Femur (tissue), 1 donor: Measurements from ENCODE around the gene KCTD3.

Source experiments
- DNase-seq: peaks from one replicate; pipeline ENCODE4 v3.0.0-alpha.2; 2017

KCTD3 gene

DNA sequence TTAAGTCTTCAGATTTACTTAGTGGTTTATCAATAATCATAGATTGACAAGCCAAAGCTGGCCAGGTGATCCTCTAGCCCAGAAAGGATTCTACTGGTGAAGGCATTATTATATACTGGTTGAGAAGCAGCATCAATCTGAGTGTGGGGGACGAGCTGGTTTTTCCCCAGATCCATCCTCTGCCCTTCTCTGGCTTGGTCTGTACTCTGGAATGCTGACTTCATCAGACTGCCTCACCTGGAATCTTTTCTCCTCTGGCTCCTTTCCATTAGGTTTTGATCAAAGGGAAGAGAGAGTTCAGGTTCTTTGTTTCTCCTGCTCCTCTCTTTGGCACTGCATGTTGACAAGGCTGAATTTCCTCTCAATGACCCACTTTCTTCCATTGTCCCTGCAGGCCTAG is 93.9 kb downstream of the KCTD3 start:
- DNase-seq = no peak

DNA sequence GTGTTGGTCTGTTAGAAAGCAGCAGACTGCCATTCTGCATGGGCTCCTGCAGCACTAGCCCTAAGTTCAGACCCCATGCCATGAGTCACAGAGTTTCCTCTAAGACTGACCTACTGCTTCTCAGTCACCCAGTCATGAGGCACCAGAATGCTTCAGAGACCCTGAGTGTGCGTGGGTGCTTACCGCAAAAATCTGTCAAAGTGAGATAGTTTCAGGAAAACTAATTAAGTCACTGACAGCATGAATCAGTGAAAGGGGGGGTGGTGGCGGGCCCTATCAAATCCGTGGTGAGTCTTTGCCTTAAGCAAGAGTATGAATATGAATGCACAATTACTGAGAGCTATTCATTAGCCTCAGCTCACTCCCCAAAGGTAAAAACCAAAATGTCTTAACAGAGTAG is 98.1 kb downstream of the KCTD3 start:
- no peak for DNase-seq

DNA sequence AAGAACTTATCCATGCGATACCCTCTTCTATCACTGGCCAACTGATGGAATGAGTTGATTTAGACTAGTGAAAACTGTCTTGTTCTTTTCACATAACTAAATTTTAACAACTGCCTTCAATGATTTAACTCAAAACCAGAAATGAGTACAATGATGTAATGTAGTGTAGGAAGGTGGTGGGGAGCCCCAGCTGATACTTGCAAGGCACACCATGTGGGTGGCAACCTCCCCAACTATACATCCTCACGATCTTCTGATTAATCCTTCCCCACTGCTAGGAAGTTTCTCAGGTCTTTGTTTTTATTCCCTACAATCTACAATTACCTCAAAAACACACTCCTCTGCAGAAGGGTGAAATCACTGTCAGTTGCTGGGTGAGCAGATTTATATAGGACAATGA is 100.7 kb downstream of the KCTD3 start:
- no peak for DNase-seq

DNA sequence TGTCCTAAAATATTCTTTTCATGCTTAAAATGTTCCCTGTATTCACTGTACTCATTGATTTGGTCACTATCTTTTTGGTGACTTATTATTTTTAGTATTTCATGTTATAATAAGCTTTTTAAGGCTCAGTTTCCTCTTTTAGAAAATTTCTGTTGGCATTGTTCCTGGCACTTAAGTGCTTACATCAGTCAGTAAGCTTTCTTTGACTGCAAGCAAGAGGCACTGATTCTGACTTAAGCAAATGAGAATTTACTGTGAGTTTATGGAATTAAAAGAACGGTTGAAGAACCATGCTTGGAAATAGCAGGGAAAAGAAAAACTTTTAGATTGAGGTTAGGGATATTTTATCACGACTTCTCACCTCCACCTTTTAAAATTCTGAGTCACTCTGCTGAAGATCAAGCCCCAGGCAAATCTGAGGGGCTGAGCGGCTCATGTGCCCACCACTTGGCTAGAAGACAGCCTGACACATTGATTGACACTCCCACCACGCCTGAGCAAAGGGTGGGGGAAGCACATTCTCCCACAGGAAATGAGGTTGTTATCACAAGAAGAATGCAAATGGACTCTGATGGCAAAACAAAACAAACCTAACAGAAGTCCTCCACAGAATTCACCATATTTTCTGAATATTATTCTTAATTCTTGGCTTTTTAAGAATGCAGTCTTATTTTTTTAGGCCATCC is 102.8 kb downstream of the KCTD3 start:
- no peak for DNase-seq
